Hypothalamus (tissue), 51 donors: ENCODE results near the gene EBF3.

Experiments
- DNase-seq, 51 donors: peaks; one replicate each; lab custom pipeline; 2025; lab: John Stamatoyannopoulos, UW

EBF3 gene

DNA sequence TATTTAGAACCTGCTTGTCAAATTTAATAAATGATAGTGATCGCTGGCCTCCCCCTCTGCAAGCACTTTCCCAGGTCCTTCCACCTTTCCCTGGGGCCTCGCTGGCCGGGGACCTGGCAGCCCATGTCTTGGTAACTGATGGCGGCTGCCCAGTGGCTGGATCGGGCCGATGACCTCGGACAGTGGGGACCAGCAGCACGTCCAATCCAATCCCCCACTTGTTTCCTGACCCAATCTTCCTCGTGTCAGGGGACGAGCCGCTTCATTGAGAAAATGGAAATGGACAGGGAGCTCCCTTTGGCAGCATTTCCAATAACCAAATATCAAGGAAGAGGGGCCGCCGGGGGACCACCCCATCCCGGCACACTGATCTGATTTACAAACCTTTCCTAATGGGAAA lies 17.2 kb downstream of the EBF3 start:
- no peak for DNase-seq

DNA sequence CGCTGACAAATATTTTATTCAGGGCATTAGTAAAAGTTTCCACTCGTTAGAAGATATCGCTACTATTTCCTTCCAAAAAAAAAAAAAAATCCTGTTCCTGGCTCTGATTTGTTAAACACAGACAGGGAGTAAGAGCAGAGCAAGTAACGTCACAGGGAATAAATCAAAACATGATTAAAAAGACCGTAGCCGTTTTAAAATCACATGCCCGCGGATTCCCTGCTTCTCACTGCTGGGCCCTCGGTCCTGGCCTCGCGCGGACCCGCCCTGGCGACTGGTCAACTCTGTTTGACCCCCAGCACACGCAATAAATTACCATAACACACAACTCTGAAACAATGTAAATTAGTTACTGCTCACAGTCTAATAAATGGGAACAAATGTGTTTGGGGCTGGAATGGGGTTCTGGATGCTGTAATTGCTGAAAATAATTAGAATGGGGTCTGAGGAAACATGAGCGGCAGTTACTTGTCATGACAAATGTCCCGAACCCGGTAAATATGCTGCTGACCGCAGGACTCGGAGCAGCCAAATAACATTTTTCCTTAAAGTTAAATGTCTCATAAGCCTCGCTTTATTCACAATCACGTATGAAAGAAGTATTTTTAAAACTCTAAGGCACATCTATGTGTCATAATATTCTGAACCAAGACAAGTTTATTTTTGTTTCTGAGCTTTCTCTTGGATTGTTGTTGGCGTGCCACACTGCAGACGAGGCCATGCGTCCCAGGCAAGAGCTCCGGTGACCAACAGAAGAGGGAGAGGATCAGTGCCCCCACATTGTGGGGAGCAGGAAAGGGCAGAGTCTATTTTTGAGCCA lies 17.9 kb downstream of the EBF3 start:
- no peak for DNase-seq

DNA sequence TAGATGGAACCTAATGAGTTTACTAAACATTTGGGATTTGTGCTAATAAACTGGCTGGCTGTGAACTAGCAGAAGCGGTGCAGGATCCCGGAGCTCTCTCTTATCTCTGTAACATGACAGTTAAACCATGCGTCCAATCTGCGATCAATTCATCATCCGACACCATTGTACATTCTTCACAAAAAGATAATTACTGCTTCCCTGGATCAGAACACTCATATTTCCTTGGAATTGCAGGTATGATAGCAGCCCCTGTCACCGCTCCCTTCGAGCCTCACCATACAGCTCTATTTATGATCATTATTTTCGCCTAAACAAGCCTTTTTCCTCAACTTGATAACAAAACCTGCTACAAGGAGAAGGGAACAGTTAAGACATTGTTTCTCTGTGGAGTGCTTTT lies 18.5 kb downstream of the EBF3 start:
- DNase-seq: no peak

DNA sequence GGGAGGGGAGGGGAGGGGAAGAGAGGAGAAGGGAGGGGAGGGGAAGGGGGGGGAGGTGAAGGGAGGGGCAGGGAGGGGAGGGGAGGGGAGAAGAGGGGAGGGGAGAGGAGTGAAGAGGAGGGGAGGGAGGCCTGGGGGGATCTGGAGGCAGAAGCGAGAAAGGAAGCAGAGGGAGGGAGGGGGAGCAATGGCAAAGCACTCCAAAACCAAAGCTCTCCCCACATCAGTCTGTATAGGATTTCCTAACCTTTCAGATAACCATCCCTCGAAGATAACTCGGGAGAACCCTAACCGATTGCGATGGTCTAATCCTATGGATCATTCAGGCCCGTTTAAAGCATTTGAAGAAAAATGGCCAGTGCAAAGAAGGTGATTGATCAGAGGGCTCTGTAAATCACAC lies 19.0 kb downstream of the EBF3 start:
- no peak for DNase-seq

DNA sequence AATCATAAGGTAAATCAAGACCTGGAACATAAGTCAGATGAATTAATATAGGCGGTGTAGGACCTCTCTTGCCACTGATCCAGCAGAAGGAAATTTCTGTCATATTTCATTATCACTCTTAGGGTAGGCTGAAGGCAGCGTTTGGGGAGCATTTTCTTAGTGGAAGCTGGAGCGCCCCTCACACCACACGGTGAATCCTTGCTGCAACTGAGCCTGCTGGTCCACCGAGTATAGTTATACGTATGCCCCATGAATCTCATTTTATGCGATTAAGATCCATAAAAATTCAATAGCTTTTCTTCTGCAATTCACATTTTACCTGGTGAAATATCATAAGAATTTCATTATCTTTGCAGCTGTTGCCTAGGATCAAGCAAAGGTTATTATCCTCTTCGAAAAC lies 19.6 kb downstream of the EBF3 start:
- no peak for DNase-seq

DNA sequence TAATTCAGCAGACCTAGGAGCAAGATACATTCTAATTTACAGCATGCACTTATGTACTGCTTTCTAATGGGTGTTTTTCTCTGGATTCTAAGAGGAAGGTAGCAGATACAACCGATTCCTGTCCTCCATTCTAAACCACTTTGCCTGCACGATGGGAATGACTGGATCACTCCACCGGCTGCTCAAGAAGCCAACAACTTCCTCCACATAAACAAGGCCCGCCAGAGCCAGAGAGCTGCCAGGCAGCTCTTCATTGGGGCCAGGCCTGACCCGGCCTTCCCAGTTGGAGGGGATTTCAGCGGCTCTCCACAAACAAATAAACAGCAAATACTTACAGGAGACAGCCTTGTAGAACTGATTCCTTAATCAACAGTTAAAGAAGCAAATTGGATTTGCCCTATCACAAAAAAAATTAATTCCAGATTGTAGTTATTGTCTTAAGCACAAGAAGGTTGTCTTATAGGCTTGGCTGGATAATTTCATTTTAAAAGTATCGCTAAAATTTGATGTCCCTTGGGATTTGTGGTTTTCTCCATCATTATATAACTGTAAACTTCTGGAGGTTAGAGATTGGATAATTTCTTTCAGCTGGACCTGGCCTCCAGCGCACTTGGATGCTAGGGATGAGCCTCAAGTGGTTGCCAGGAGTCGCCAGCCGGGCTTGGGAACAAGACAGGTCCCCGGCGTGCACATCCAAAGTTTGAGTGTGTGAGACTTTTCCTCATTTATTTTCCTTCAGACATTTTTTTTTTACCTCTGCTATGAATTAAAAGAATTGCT lies 20.9 kb downstream of the EBF3 start:
- no peak for DNase-seq

DNA sequence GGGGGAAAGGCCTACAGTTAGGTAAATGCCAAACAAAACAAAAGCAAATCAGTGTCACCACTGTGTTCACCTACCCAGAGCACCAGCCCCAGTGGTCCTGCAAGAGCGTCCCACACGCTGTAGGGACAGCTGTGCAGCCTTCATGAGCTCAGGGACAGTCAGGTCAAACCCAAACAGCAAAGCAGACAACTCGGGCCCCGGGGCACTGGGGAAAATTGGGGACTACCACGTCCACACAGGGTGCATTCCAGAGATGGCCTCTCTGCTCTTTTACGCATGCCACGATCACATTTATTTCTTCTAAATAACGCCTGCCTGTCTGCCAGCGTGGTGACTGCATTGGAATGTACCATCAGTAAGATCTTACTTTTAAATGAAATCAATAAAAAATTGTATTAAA lies 21.7 kb downstream of the EBF3 start:
- DNase-seq: no peak

DNA sequence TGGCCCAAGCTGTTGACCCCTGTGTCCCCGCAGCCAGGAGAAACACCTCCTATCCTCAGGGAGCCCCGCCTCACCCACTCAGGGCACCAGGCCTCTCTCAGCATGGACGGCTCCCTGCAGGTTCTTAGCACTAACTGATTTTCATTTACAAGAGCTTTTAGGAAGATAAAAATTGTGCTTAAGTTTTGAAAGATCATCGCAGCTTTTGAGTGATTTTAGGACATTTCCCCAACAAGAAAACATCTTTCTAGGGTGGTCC lies 22.1 kb downstream of the EBF3 start:
- no peak for DNase-seq

DNA sequence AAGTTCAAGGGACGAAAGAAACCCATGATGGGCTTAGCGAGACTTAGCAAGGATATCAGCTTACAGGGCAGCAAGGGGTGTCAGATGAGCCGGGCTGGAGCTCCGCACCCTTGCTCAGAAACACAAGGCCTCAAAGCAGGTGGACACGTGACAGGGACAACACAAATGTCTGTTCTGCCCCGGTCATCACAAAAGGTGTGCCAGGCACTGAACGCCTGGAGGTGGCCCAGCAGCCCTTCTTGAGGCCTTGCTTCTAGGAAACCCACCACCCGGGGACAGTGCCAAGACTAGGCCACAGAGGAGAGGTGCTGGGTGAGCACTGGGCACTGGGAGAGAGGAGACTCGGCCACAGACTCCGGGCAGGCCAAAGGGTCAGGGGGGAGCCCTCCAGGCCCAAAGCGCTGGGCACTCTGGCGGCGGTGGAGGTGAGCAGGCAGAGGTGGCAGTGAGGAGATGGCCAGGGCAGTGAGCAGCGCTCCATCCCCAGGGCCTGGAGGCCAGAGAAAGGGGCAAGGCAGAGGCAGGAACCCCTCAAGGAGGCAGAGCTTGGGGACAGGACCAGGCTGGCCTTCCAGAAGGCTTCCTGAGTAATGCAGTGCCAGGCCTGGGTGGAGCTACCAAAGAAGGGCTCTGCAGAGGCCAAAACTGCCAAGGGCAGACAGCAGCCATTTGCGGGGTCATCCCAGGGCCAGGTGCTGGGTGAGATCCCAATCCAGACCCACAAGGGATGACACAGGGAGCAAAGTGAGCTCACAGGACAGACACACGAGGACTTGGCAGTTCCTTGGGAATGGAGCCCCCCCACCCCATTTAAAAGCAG lies 22.7 kb downstream of the EBF3 start:
- DNase-seq: no peak

DNA sequence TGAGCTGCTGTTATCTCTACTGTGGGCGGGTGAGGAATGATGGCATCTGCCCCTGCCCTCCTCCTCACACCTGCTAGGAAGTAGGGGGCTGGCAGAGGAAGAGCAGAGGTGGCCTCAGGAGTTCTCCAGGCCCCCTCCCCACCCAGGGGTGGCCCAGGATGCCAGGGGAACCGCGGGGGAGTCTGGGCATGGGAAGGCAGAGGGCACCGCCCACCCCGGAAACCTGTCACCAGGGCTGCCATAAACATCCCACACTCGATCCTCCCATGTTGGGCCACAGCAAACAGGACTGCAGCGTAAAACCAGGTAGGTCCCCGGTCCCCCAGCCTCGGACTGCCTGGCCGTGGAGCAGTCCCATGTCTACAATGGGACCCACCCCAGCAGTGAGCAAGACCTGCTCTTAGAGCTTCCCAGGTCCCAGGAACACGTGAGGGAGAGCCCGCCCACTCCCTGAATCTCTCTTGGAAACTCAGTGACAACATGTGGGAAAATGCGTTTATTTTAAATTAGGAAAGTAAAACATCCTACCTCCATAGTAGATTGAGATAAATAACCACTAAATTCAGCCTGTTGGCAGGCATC lies 23.4 kb downstream of the EBF3 start:
- DNase-seq: no peak

DNA sequence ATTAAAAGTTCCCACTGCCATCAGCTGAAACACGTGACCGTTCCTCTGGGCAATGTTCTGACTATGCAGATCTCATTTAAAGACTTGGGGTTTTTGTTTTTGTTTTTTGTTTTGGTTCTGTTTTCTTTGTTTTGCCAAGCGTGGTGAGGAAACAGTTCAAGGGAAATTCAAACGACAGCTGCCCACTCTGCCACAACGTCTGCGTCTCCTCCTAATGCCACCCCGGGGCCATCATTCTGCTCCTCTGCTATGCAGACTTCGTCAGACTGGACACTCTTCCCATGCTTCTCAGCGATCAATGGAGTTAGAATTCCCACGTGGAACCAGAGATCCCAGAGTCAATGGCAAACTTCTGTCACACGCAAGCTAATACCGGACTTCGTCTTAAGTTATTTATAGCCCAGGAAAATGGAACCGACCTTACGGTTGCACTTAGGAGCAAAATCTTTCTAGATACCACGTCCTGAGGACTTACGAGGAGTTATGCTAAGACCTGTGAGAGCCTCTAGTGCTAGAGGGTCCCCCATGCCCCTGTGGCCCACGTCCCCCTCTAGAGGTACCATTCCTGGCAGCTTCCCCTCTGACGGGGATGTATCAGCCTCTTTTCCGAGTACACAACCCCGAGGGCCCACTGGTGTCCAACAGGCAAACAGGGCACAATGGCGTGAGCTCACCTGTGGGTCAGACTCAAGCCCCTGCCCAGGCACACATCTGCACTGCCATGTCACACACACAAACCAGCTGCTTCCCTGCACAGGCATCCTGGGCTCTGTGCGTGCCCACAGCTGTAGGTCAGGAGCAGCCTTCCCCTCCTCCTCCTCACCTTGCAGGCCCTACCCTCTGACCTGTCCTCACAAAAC lies 24.4 kb downstream of the EBF3 start:
- DNase-seq: no peak

DNA sequence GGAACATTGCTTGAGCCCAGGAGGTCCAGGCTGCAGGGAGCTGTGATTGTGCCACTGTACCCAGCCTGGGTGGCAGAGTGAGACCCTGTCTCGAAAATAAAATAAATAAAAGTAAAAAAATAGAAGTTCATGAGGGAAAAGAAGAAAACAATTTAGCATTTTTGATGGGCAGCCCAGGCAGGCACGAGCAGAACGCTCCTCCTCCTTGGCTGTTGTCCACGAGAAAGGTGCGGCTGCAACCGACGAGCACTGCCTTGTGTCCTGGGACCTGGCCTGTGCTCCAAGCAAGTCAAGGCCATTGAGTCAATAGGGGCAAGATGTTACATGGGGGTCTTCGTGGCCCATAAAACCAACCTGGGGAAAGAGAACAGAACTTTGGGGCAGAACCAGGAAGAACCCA lies 25.6 kb downstream of the EBF3 start:
- DNase-seq: no peak

DNA sequence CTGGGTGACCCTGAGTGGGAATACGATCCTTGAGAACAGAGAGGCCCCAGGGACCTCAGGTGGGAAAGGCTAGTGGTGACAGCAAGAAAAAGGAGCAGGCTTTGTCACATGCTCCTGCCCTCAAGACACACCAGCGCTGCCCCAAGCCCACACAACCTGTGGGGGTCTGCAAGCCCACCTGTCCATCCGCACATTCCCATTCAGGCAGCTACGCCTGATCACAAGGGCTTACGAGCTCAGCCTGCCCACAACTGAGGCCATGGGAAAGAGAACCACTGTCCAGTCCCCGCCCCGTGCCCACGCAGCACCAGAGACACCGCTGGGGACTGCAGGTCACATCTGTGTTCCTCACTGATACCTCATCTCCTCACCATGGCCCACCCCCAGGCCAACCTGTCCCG lies 26.7 kb downstream of the EBF3 start:
- DNase-seq: no peak

DNA sequence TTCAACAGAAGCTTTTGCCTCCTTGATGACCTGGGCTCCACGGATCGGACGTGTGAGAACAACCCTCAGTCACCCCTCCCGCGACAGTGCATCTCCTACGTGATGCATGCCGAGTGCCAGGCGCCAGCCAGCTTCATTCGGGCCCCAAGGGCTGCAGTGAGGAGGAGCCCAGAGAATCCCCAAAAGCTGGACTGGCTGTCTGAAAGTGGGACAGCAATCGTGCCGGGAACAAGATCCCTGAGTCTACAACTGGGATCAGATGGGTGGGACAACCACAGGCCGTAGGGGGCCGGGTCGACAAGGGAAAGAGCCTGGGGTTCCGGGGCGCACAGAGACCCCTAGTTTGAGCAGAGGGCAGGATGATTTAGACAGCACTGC lies 27.2 kb downstream of the EBF3 start:
- no peak for DNase-seq

DNA sequence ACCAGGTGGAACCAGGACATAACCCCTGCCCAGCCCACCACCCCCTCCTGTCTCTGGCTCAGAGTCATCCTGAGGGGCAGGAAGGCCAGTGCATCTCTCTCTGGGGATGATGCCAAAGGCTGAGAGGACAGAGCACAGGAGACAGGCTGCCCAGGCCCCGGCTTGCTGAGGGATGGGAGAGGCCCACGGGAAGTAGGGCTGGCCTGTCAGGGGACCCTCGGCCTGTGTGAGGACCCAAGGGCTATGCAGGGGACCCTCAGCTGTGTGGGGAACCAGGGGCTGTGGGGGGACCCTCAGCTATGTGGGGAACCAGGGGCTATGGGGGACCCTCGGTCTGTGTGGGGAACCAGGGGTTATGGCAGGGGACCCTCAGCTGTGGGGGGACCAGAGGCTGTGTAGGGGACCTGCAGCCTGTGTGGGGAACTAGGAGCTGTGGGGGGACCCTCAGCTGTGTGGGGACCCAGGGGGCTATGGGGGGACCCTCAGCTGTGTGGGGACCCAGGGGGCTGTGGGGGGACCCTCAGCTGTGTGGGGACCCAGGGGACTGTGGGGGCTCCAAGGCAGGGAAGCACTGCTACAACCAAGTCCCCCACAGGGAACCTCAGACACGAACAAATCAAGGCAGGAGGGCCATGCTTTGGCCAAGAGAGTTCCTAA lies 27.7 kb downstream of the EBF3 start:
- no peak for DNase-seq

DNA sequence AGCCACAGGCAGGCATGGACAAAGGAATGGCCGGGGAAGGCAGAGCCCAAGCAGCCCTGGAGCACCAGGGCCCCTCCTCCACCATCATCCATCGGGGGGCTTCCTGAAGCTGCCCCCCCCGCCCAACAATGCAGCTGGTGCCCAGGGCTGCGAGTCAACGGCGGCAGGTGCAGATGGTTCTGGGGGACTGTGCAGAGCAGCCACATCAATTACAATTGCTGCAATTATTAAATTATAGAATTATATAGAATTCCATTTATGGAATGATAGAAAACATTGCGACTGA lies 28.3 kb downstream of the EBF3 start:
- no peak for DNase-seq

DNA sequence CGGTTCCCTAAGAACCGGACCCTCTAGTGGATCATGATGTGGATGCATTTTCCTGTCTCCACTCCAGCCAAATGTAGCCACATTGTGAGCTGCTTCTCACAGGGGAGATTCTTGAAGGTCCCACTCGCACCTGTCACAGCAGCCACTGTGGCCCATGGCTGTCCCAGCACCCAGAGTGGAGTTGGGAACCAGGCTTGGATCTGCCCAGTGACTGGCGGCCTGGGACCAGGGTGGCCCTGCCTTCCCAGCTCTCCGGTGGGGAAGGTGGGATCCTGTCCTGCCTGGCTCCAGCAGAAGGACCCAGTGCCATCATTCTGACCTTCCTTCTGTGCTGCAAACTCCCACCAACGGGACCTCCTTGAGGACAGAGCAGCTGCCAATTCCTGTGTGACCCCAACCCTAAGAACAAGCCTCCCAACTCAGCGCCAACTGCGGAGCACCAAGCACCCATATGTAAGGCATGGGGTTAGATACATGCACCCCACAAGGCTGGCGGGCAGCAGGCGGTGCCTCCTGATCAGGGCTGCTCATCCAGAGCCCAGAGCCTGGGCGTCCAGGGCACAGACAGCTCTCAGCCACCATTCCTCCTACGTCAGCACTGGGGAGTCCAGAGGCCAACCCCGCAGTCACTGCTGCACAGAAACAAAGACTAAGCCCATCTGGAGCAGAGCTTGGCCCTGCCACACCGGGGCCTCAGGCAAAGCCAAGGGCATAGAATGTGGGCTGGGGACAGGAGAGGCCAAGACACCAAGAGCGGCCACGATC lies 28.8 kb downstream of the EBF3 start:
- DNase-seq: no peak

DNA sequence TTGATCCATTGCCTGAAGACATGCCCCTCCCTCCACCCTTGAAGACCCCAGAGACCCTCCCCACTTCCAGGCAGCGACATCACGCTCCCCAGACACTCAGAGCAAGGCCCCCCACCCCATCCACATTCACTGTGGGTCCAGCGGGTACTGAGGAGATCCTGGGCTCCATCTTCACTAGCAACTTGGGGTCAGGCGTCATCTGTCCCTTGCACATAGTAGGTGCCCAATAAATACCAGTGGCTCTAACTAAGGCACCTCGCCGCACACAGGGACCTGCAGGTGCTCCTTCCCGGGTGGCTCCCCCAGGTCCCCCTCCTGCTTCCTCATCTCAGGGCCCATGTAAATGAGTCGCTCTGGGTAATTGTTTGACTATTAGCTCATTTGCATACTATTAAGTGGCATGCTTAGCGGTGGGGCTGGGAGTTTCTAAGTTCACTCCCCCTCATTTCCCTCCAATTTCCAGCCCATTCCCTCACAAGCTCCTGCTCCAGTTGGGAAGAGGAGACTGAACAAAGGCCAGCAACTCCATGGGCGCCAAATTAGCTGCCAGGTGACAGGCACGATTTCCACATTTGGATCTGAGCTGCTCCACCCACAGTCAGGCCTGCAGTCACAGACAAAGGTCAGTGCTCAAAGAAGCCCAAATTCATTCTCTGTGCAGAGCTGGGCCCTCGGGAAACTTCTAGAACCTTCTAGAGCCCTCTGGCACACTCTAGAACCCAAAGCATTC lies 29.7 kb downstream of the EBF3 start:
- no peak for DNase-seq
